ENCODE measurements around the gene INHBB. TPM values are rescaled to one million over a fixed set of nuclear protein-coding genes. Genes with fewer than 3 reads are reported as not detected.

The INHBB gene
- total RNA-seq, 2 experiments from 2014 or later: not detected

- Histone ChIP-seq H3K27ac (ENCODE audit: low read depth in 1 of 2, low read length in 2 of 2) (no peak overlapping the region), H3K27me3 (ENCODE audit: control insufficient read depth in 1 of 2, insufficient read depth in 2 of 2, low read length in 2 of 2) (peaks cover 0 to 4% of the 10 kb centered on the region in 2 experiments), H3K4me1 (ENCODE audit: insufficient read depth, low read length) (peaks cover 4% of the 10 kb centered on the region), H3K36me3 (ENCODE audit: insufficient read depth, low read length) (no peaks in the 10 kb centered on the region), H3K4me3 (ENCODE audit: low read length) (no peak overlapping the region), H3K9me3 (ENCODE audit: control insufficient read depth in 1 of 2, insufficient read depth in 1 of 2, low read length in 2 of 2) (no peaks in the 10 kb centered on the region)
- H3K27ac Mint-ChIP-seq: no peak overlapping the region
- no peak for TF ChIP-seq CTCF (IDR thresholded peaks at IDR 0.05)
- ATAC-seq (ENCODE audit: poor library complexity) (no peak), DNase-seq (no peak)
- H3K36me3 Mint-ChIP-seq (ENCODE audit: low read depth): no peaks in the 10 kb centered on the region
- H3K4me3 Mint-ChIP-seq: no peak overlapping the region
- no peaks in the 10 kb centered on the region for H3K27me3 Mint-ChIP-seq
- intact Hi-C loops (cut with DNase I, micrococcal nuclease): no loop called here
- CTCF ChIA-PET: no interaction called here
- no peaks in the 10 kb centered on the region for H3K4me1 Mint-ChIP-seq (ENCODE audit: low read depth)
- H3K9me3 Mint-ChIP-seq: no peaks in the 10 kb centered on the region
- POLR2A ChIA-PET: no interaction called here
Observed at GRCh38 chr2:120323214-120323613, 22.7 kb upstream of the INHBB start.

GRCh38 chr2:120323807-120324399 is 22.0 kb upstream of the INHBB start:
- ATAC-seq (ENCODE audit: poor library complexity) (no peak), DNase-seq (no peak)
- Mint-ChIP-seq H3K36me3 (ENCODE audit: low read depth) (no peaks in the 10 kb centered on the region), H3K27ac (no peak overlapping the region), H3K4me1 (ENCODE audit: low read depth) (no peaks in the 10 kb centered on the region), H3K4me3 (no peak overlapping the region), H3K27me3 (no peaks in the 10 kb centered on the region), H3K9me3 (no peaks in the 10 kb centered on the region)
- ChIA-PET POLR2A (no interaction called here), CTCF (no interaction called here)
- H3K9me3 ChIP-seq (ENCODE audit: control insufficient read depth in 1 of 2, insufficient read depth in 1 of 2, low read length in 2 of 2): no peaks in the 10 kb centered on the region
- intact Hi-C loops (cut with DNase I, micrococcal nuclease): no loop called here
- H3K4me1 ChIP-seq (ENCODE audit: insufficient read depth, low read length): peaks cover 4% of the 10 kb centered on the region
- no peak overlapping the region for H3K4me3 ChIP-seq (ENCODE audit: low read length)
- no peak for TF ChIP-seq CTCF (IDR thresholded peaks at IDR 0.05)
- H3K27ac ChIP-seq (ENCODE audit: low read depth in 1 of 2, low read length in 2 of 2): no peak overlapping the region
- peaks cover 0 to 4% of the 10 kb centered on the region in 2 experiments for H3K27me3 ChIP-seq (ENCODE audit: control insufficient read depth in 1 of 2, insufficient read depth in 2 of 2, low read length in 2 of 2)
- H3K36me3 ChIP-seq (ENCODE audit: insufficient read depth, low read length): no peaks in the 10 kb centered on the region

GRCh38 chr2:120324933-120325332 is 21.0 kb upstream of the INHBB start:
- Mint-ChIP-seq H3K4me1 (ENCODE audit: low read depth) (no peaks in the 10 kb centered on the region), H3K9me3 (no peaks in the 10 kb centered on the region), H3K4me3 (no peak overlapping the region), H3K27me3 (no peaks in the 10 kb centered on the region), H3K27ac (no peak overlapping the region), H3K36me3 (ENCODE audit: low read depth) (no peaks in the 10 kb centered on the region)
- peaks cover 4% of the 10 kb centered on the region for H3K4me1 ChIP-seq (ENCODE audit: insufficient read depth, low read length)
- peaks cover 0 to 4% of the 10 kb centered on the region in 2 experiments for H3K27me3 ChIP-seq (ENCODE audit: control insufficient read depth in 1 of 2, insufficient read depth in 2 of 2, low read length in 2 of 2)
- no peak overlapping the region for H3K4me3 ChIP-seq (ENCODE audit: low read length)
- ChIA-PET POLR2A (no interaction called here), CTCF (no interaction called here)
- H3K36me3 ChIP-seq (ENCODE audit: insufficient read depth, low read length): no peaks in the 10 kb centered on the region
- TF ChIP-seq CTCF (IDR thresholded peaks at IDR 0.05): no peak
- no peak for DNase-seq
- intact Hi-C loops (cut with DNase I, micrococcal nuclease): no loop called here
- no peak for ATAC-seq (ENCODE audit: poor library complexity)
- no peak overlapping the region for H3K27ac ChIP-seq (ENCODE audit: low read depth in 1 of 2, low read length in 2 of 2)
- no peaks in the 10 kb centered on the region for H3K9me3 ChIP-seq (ENCODE audit: control insufficient read depth in 1 of 2, insufficient read depth in 1 of 2, low read length in 2 of 2)
